Measurements from ENCODE around the gene CDIPT.
"Not testable (repeated sequence)": the region's sequence is repeated elsewhere in the genome, so short reads cannot be mapped to it uniquely, and the experiment has no call there.

CDIPT gene

DNA sequence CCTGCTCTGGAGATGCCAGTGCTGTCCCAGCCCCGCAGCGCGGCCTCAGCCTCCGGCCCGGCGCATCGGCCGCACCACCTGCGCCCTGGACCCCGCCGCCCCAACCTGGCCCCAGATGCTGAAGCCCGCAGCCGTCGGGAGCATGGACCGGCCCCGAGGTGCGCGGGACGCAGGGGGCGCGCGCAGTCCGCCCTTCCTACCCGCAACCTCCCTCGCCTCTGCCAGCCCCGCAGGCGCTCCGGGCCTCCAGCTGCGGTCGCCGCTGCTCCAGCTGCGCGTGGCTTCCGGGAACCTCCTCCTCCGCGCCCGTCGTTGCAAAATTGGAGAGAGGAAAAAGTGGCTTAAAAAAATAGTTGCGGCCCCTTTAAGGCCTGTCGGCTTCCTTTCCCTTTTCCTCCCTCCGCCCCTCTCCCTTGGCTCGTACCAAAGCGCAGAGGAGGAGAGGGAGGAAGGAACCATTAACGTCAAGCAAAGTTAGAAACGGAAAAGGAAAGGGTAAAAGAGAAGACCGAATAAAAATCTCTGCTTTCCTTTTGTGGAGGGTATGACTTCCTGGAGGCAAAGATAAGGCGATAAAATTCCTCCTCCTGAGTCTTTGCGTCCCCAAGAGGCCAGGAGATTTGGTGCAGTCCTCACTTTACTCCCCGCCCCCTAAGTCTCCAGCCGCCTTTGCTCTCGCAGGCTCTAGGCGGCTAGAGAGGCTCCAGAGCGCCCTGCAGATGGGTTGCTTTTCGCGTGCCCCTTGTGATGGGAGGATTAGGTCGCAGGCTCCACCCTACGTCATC lies at the start of gene CDIPT:
TSS of gene CDIPT (minus strand) at position 343 of the 785 bp plus-strand sequence. CDS start 369 bp downstream, outside the sequence.
- peak; percentile 89 to 91 for DNase-seq

- DNase-seq, result no peak
Measured at GRCh38 chr16:29912087-29912486, 49.1 kb upstream of the CDIPT start.

DNA sequence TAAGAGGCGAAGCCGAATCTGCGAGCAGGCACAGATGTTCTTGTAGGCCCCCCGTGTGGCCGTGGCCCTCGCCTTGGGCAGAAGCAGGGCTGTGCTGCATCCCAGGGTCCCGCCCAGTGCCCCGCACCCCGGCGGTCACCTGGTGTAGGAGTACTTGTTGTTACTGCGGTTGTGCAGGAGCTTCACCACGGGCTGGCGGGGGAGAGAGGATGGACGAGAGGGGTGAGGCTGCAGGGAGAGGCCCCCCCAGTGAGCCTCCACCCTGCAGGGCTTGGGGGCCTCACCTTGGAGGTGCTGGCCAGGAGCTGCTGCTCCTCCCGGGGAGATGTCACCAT lies 48.6 kb upstream of the CDIPT start:
- DNase-seq, result no peak

DNA sequence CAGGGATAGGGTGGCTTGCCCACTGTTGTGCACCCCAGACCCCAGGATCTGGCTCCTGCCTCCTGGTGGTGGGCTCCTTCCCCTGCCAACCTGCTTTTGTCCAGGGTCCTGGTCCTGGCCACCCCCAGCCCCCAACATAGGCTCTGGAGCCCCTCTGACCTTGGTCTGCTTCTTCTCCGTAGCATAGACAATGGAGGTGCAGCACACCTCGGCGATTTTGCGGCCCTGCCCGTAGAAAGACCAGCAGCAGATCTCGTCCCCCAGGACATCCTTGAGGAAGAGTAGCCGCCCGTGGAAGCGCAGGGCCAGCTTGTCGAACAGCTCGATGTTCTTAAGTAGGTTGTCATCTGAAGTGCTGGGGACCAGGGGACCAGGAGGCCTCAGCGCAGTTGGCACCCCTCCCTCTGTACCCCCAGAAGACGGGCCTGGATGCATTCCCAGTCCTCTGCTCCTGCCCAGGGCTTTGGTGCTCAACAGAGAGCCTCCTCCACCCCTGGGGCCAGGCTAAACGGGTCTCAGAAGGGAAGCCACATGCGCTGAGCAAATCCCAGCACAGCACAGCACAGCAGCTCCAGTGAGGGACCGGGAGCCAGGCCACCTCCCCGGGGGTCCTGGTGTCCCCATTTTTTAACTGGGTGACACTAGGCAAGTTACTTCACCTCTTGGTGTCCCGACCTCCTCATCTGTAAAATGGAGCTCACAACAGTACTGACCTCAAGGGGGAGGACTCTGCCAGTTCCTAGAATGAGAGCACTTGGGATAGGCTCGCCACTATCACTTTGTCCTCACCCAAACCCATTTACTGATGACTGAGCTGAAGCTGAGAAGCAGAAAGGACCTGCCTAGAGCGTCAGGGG lies 48.0 kb upstream of the CDIPT start:
- no peak for DNase-seq

DNA sequence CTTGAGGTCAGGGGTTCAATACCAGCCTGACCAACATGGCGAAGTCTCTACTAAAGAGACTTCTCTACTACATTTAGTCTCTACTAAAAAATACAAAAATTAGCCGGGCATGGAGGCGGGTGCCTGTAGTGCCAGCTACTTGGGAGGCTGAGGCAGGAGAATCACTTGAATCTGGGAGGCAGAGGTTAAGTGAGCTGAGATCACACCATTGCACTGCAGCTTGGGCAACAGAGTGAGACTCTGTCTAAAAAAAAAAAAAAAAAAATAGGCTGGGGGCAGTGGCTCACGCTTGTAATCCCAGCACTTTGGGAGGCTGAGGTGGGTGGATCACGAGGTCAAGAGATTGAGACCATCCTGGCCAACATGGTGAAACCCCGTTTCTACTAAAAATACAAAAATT lies 46.8 kb upstream of the CDIPT start:
- not testable (repeated sequence) for DNase-seq

GRCh38 chr16:29909391-29909790 lies 46.4 kb upstream of the CDIPT start:
- no peak for DNase-seq

DNA sequence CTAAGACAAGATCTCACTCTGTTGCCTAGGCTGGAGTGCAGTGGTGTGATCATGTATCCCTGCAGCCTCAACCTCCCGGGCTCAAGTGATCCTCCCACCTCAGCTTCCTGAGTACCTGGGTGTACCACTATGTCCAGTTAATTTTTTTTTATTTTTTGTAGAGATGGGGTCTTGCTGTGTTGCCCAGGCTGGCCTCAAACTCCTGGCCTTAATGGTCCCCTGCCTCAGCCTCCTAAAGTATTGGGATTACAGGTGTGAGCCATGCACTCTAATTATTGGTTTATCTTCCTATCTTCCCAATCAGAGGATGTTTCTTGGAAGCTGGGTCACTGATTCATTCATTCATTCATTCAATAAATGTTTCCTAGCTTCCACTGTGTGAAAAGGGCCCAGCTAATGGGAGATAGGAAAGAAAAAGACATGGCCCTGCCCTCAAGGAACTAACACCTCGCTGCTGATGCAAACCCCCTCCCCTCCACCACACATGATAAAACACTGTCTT lies 45.7 kb upstream of the CDIPT start:
- DNase-seq, result no peak

DNA sequence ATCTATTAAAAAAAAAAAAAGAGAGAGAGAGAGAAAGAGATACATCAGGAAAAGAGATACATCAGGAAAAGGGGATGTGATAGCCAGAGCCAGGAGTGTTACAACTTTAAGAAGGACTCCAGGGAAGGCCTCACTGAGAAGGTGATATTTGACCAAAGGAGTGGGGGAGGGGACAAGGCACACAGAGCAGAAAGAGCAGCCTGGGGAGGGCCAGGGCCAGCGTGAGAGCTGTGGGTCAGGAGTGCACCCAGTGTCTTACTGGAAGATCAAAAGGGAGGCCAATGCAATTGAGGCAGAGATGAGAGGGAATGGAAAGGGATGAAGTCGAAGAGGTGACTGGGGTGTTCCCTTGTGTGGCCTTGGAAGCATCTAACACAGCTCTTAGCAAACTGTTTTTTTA lies 44.9 kb upstream of the CDIPT start:
- DNase-seq, result no peak

DNA sequence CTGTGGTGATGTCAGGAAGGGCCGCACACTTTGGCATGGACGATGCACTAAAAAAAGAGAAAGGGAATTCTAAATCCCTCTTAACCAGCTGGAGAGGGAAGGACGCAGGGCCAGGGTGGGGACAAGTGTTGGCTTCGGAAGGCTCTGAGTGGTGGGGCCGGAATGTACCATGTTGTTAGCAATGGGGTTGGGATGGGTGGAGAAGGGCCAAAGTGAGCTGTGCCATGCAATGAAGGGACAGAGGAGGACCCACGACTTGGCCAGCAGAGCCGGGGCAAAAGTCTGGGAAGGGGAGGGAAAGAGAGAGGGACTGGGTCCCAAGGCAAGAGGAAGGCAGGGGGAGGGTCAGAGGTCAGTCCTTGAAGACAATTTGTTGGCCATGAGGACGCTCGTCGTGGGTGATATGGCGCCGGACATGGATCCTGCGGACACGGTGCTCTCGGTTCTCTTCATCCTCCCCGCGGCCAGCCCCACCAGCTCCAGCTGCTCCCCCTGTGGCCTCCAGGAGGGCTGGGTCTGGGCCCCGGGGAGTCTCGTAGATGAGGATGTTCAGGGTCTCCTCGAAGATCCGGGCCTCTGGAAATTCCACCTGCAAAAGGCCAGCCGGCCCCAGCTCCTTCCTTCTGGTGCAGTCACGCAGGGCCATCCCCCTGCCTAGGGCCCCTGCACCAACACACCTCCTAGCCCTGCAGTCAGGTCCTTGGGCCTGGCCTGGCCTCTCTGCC lies 43.7 kb upstream of the CDIPT start:
- DNase-seq, result no peak

GRCh38 chr16:29905668-29906067 lies 42.6 kb upstream of the CDIPT start:
- DNase-seq, result no peak

GRCh38 chr16:29904947-29905346 lies 41.9 kb upstream of the CDIPT start:
- DNase-seq, result no peak

DNA sequence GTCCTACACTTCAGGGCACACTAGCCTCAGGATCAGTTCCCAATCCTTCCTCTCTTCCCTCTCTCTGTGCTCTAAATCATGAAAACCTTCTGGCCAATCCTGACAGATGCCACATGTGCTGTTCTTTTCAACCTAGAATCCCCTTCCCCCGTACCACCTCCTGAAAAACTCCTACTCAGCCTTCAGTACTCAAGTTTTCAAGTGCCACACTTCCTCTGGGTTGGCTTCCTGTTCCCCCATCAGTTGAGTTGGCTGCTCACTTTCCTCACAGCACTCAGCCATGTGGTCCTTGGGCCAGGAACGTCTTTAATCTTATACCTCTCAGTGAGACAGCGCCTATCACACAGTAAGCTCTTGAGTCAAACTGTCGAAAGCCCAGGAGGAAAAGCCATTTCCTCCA lies 40.6 kb upstream of the CDIPT start:
- no peak for DNase-seq

GRCh38 chr16:29901607-29901945 lies 38.5 kb upstream of the CDIPT start:
- DNase-seq, result no peak

- no peak for DNase-seq
Measured at GRCh38 chr16:29900888-29901606, 38.0 kb upstream of the CDIPT start.

DNA sequence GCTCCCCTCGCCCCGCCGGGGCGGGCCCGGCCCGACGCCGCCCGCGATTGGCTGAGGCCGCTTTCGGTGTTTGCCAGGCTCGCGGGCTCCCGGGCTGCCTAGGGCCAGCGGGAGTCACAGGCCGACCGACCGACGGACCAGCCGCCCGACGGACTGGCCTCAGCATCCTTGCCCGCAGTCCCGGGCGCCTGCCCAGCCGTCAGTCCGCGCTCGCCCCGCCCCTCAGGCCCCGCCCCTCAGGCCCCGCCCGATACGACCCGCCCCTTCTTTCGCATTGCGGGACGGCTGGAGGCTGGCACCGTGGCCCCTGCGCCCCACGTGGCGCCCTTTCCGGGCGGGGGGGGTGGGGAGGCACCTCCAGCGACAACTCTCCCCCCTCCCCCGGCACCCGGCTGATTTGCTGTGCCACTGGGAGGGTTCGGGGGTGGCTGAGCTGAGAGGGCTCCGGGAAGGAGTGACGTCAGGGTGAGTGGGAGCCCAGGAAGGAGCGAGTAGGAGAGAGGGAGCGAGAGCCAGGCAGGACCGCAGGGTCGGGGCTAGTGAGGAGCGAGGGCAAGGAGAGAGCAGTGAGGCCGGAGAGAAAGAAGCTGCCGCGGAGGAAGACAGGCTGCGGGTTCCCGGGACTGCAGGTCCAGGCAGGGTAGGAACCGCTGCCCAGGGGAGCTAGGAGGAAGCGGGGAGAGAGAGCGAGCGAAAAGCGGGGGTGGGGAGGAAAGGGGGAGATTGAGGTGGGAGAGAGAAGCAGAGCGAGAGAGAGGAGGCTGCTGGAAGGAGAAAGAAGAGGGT lies 37.3 kb upstream of the CDIPT start, which contains the start of gene ASPHD1:
TSS of gene ASPHD1 (plus strand) at position 387 of the 786 bp plus-strand sequence. CDS start 484 bp downstream, outside the sequence.
- DNase-seq, result peak; percentile 53 to 66

DNA sequence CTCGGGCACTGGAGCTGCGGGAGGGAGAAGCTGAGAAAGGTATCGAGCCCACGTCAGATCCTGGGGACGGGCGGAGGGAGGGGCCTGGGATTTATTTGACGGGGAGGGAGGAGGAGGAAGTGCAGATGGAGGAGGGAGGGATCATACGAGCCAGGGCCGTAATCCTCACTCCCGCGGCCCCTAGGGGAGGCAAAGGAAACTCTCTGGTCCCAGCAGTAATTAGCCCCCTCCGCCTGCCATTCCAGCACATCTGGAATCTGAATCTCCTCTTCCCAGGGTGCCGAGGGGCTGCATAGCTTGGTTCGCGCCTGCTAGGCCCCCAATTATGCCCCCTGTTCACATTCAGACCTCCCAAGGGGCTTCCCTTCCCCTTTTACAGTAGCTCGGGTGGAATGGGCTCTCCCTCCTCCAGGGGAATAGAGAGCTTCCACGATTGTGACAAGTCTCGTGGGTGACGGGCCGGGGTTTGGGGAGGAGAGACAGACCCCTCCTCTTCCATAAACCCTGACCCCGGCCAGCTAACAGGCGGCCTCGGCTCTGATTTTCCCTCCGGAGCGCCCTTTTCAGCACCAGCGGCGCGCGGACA lies 36.6 kb upstream of the CDIPT start, which contains the start of gene SEZ6L2:
TSS of gene SEZ6L2 (minus strand) at position 35 of the 586 bp plus-strand sequence. CDS start 531 bp downstream, outside the sequence.
- DNase-seq, result peak in 1 of 2 experiments; percentile 70

DNA sequence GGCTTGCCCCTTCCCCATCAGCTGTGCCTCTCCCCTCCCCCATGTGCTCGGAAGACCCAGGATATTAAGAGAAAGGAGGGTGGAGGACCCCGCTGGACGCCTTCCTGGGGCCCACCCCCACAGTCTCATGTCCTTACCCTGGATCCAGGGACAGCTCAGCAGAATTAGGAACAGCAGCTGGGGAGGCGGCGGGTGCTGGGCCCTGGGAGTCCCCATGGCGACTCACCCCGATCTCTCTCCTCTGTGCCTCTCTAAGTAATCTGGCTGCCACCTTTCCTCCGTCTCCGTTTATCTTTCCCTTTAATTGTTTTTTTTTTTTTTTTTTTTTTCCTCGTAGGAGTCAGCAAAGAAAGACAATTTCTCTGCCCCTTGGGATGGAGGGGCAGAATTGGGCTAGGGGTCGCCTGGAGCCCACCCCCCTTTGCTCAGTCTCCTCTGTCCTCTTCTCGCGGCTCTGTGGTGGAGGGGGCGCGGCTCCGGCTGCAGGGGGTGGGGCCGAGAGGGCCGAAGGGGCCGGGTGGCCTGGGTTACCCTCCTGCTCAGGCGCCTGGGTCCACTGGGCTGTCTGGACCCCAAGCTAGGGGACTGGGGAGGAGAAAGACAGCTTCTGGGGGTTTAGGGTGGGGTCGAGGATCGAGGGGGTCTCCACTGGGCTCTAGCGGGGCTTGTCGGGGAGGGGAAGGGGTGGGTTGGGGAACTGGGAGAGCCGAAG lies 35.9 kb upstream of the CDIPT start:
- DNase-seq, result no peak

DNA sequence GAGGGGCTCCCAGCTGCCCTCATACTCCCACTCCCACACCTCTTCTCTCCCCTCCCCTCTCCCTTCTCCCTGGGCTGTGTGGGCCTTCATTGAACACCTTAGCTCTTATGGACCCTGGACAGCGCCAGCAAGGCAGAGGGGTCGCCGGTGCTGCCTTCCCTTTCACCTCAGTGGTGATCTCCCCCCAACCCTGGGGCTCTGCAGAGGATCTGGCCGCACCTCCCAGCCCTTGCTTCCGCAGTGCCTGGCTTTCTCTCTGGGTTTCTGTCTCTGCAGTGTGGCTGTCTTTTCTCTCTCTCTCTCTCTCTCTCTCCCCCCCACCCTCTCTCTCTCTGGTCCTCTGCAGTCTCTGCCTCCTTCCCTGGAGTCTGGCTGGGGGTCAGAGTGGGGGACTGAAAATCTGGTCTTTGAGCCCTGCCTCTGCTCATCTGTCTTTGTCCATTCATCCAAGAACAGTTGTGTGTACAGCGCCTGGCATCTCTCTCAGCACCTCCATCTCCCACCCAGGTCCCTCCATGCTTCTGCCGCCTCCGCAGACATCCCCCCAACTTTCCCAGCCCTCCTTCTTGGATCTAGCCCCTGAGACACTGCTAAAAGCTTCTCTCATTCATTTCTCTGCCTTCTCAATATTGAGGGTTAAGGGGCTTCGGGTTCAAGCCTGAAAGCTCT lies 35.2 kb upstream of the CDIPT start:
- DNase-seq, result no peak

- no peak for DNase-seq
Measured at GRCh38 chr16:29897333-29897732, 34.3 kb upstream of the CDIPT start.

DNA sequence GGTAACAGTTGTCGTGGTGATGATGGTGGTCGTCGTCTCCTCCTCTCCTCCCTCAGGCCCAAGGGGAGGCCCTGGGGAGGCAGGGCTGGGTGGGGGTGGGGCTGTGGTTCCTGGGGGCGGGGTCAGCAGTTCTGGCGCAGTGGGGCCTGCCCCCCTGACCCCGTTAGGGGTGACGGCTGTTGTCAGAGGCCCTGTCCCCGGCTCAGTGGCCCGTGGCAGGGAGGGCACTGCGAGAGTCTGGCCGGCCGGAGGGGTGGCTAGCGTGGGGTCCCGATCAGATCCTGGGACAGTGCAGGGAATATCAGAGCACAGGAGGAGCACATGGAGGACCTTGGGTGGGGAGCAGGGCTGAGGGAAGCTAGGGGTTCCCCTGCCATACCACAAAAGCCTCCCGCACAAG lies 33.8 kb upstream of the CDIPT start:
- no peak for DNase-seq

All from activated CD4-positive, alpha-beta T cell treated with anti-CD3 and anti-CD28 coated beads, Interleukin-2, amount 50 U/mL, for 4 hours (primary cell).